MM.1S (cell line): ENCODE measurements around the gene ATOSA.

ENCODE experiments used
- DNase-seq: peaks from one replicate; pipeline ENCODE4 v3.0.0-alpha.2; 2015
- H2AFZ ChIP-seq: fragments of 300-600 bp; sonication (generic); 2 replicates; pipeline ENCODE4 v1.6.0; 2016; ENCODE audit warnings: antibody characterized with exemption, low read length
- H3F3A ChIP-seq: fragments of 300-600 bp; sonication (generic); 2 replicates; pipeline ENCODE4 v1.6.1; 2016; ENCODE audit warnings: mild to moderate bottlenecking, antibody characterized with exemption, low read length, moderate library complexity, mixed read lengths; ENCODE audit not compliant: insufficient read depth
- H3K27ac ChIP-seq: fragments of 300-600 bp; sonication (generic); 2 replicates; pipeline ENCODE4 v1.5.1; 2016; ENCODE audit warnings: mild to moderate bottlenecking, low read length
- H3K27me3 ChIP-seq: fragments of 300-600 bp; sonication (generic); replicated peaks from 2 replicates; pipeline ENCODE4 v1.6.0; 2016; ENCODE audit warnings: low read length; ENCODE audit not compliant: insufficient read depth
- H3K36me3 ChIP-seq: fragments of 300-600 bp; sonication (generic); replicated peaks from 2 replicates; pipeline ENCODE4 v1.6.1; 2016; ENCODE audit warnings: mild to moderate bottlenecking, low read length, mixed read lengths; ENCODE audit not compliant: insufficient read depth
- H3K4me1 ChIP-seq: fragments of 300-600 bp; sonication (generic); 2 replicates; pipeline ENCODE4 v1.6.1; 2016; ENCODE audit warnings: low read length, mixed read lengths
- H3K4me2 ChIP-seq: fragments of 300-600 bp; sonication (generic); 2 replicates; pipeline ENCODE4 v1.6.0; 2016; ENCODE audit warnings: low read depth, low read length
- H3K4me3 ChIP-seq: fragments of 300-600 bp; sonication (generic); 2 replicates; pipeline ENCODE4 v1.5.1; 2016; ENCODE audit warnings: low read length, mixed read lengths
- H3K79me2 ChIP-seq: fragments of 300-600 bp; sonication (generic); 2 replicates; pipeline ENCODE4 v1.6.1; 2016; ENCODE audit warnings: mixed run types, low read length, mixed read lengths
- H3K9ac ChIP-seq: fragments of 300-600 bp; sonication (generic); 2 replicates; pipeline ENCODE4 v1.6.1; 2016; ENCODE audit warnings: low read length, mixed read lengths
- H3K9me2 ChIP-seq: fragments of 300-600 bp; sonication (generic); replicated peaks from 2 replicates; pipeline ENCODE4 v1.6.1; 2016; ENCODE audit warnings: mild to moderate bottlenecking, low read length, mixed read lengths; ENCODE audit not compliant: insufficient read depth
- H3K9me3 ChIP-seq: fragments of 300-600 bp; sonication (generic); replicated peaks from 2 replicates; pipeline ENCODE4 v1.6.1; 2016; ENCODE audit warnings: mild to moderate bottlenecking, low read length, mixed read lengths; ENCODE audit not compliant: insufficient read depth
- H4K20me1 ChIP-seq: fragments of 300-600 bp; sonication (generic); 2 replicates; pipeline ENCODE4 v1.6.1; 2016; ENCODE audit warnings: mild to moderate bottlenecking, low read length, moderate library complexity, mixed read lengths; ENCODE audit not compliant: insufficient read depth
- EZH2 ChIP-seq: fragments of 300-600 bp; sonication (generic); optimal IDR thresholded peaks from 2 replicates; pipeline ENCODE3; 2017; ENCODE audit warnings: low read depth, mild to moderate bottlenecking, antibody characterized with exemption, low read length, mixed read lengths
- EZH2phosphoT487 ChIP-seq: fragments of 300-600 bp; sonication (generic); IDR thresholded peaks from 2 replicates; pipeline ENCODE4 v1.6.1; 2018; ENCODE audit warnings: antibody characterized with exemption, low read length
- TF ChIP-seq, protein P1 (sequence below): fragments of 300-600 bp; sonication (generic); IDR thresholded peaks from 2 replicates; pipeline ENCODE4 v1.5.1; 2016; ENCODE audit warnings: antibody characterized with exemption, low read length, mixed read lengths

ATOSA gene

DNA sequence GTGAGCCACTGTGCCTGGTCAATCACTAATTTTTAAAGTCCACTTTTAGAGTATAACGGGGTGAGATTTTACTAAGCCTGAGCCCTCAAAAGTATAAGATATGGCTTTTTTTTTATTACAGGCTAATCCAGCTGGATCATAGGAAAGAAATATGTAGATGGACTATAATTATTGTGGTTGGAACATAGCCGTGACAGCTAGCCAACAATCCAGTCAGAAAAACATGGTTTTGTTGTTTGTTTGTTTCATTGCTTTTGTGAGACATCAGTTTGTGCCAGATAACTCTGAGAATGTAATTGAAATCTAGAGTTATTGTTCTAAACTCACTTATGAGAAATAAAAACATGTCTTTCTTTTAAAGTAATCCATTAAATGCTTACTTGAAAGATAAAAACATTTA lies 37.3 kb upstream of the ATOSA start:
- no peak overlapping the region for H3K27ac ChIP-seq
- H3K79me2 ChIP-seq, result no peaks in the 10 kb centered on the region
- H3K9ac ChIP-seq, result no peak overlapping the region
- no peaks in the 10 kb centered on the region for H3K36me3 ChIP-seq
- H3K4me1 ChIP-seq, result no peaks in the 10 kb centered on the region
- H3K4me3 ChIP-seq, result no peak overlapping the region
- no peaks in the 10 kb centered on the region for H3K9me2 ChIP-seq
- H2AFZ ChIP-seq, result no peak overlapping the region
- no peaks in the 10 kb centered on the region for H3K27me3 ChIP-seq
- H4K20me1 ChIP-seq, result no peaks in the 10 kb centered on the region
- TF ChIP-seq, protein P1, sequence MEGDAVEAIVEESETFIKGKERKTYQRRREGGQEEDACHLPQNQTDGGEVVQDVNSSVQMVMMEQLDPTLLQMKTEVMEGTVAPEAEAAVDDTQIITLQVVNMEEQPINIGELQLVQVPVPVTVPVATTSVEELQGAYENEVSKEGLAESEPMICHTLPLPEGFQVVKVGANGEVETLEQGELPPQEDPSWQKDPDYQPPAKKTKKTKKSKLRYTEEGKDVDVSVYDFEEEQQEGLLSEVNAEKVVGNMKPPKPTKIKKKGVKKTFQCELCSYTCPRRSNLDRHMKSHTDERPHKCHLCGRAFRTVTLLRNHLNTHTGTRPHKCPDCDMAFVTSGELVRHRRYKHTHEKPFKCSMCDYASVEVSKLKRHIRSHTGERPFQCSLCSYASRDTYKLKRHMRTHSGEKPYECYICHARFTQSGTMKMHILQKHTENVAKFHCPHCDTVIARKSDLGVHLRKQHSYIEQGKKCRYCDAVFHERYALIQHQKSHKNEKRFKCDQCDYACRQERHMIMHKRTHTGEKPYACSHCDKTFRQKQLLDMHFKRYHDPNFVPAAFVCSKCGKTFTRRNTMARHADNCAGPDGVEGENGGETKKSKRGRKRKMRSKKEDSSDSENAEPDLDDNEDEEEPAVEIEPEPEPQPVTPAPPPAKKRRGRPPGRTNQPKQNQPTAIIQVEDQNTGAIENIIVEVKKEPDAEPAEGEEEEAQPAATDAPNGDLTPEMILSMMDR, result no peak
- TF ChIP-seq EZH2phosphoT487 (no peak), EZH2 (no peak)
- no peaks in the 10 kb centered on the region for H3F3A ChIP-seq
- no peaks in the 10 kb centered on the region for H3K9me3 ChIP-seq
- no peak for DNase-seq
- no peak overlapping the region for H3K4me2 ChIP-seq

DNA sequence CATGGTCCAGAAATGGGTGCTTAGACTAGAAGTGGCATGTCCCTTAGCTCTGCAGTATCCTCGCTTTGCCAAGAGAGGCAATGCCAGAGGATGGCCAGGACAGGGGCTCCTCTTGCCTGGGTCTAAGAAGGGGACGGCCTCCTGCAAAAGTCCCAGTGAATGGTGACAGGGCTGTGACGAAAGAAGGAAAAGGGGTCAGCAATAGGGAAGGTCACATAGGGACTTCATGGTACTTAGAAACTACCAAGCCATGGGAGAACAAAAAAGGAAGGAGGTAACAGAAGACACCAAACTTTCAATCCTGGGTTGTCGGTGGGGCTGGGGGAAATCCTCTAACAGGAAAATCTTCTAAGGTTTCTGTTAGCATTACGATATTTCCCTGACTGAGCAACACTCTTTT lies 36.2 kb upstream of the ATOSA start:
- Histone ChIP-seq H3K27me3 (no peaks in the 10 kb centered on the region), H3K4me2 (no peak overlapping the region), H3K79me2 (no peaks in the 10 kb centered on the region), H2AFZ (no peak overlapping the region), H3K4me1 (peaks cover 11% of the 10 kb centered on the region), H3K9me3 (no peaks in the 10 kb centered on the region), H3K36me3 (no peaks in the 10 kb centered on the region), H3K27ac (no peak overlapping the region), H3F3A (peaks cover 7% of the 10 kb centered on the region), H3K9ac (no peak overlapping the region), H3K4me3 (no peak overlapping the region), H3K9me2 (no peaks in the 10 kb centered on the region), H4K20me1 (no peaks in the 10 kb centered on the region)
- TF ChIP-seq EZH2phosphoT487, result no peak
- TF ChIP-seq EZH2, result no peak
- TF ChIP-seq, protein P1, result no peak
- DNase-seq, result no peak

GRCh38 chr15:52714968-52715367 lies 35.8 kb upstream of the ATOSA start:
- Histone ChIP-seq H3K4me1 (peaks cover 15% of the 10 kb centered on the region), H3K27me3 (no peaks in the 10 kb centered on the region), H3K79me2 (no peaks in the 10 kb centered on the region), H3K4me2 (no peak overlapping the region), H3K9me3 (no peaks in the 10 kb centered on the region), H3K9me2 (no peaks in the 10 kb centered on the region), H3K4me3 (no peak overlapping the region), H3K36me3 (no peaks in the 10 kb centered on the region), H4K20me1 (no peaks in the 10 kb centered on the region), H3F3A (peaks cover 11% of the 10 kb centered on the region), H2AFZ (no peak overlapping the region), H3K27ac (no peak overlapping the region), H3K9ac (no peak overlapping the region)
- TF ChIP-seq EZH2phosphoT487 (no peak), EZH2 (no peak)
- TF ChIP-seq, protein P1, result no peak
- DNase-seq, result no peak
